ENCODE data around the gene GRIK4.
"Not testable (repeated sequence)": the region's sequence is repeated elsewhere in the genome, so short reads cannot be mapped to it uniquely, and the experiment has no call there.

Gene GRIK4

GRCh38 chr11:120746836-120747609 lies 235.5 kb downstream of the GRIK4 start:
- no peak overlapping the region for H3K9ac ChIP-seq (ENCODE audit: low read depth in 1 of 2, low read length in 2 of 2)
- no peaks in the 10 kb centered on the region for H3K9me3 ChIP-seq (ENCODE audit: control insufficient read depth in 2 of 2, low read length in 2 of 2)
- no peak overlapping the region for H3K4me3 ChIP-seq (ENCODE audit: low read length in 2 of 2)
- no peak overlapping the region for H3K27ac ChIP-seq (ENCODE audit: low read depth in 2 of 2, low read length in 2 of 2)
- peaks cover 0 to 13% of the 10 kb centered on the region in 2 donors for H3K27me3 ChIP-seq (ENCODE audit: control insufficient read depth in 2 of 2, insufficient read depth in 2 of 2, low read length in 2 of 2)
- no peaks in the 10 kb centered on the region for H3K36me3 ChIP-seq (ENCODE audit: control insufficient read depth in 2 of 2, insufficient read depth in 2 of 2, low read length in 2 of 2)
- no peaks in the 10 kb centered on the region for H3K4me1 ChIP-seq (ENCODE audit: control insufficient read depth in 2 of 2, insufficient read depth in 2 of 2, low read length in 2 of 2)

- Histone ChIP-seq H3K4me3 (ENCODE audit: low read length in 2 of 2) (no peak overlapping the region), H3K4me1 (ENCODE audit: control insufficient read depth in 2 of 2, insufficient read depth in 2 of 2, low read length in 2 of 2) (no peaks in the 10 kb centered on the region), H3K9ac (ENCODE audit: low read depth in 1 of 2, low read length in 2 of 2) (no peak overlapping the region), H3K27me3 (ENCODE audit: control insufficient read depth in 2 of 2, insufficient read depth in 2 of 2, low read length in 2 of 2) (peaks cover 0 to 13% of the 10 kb centered on the region in 2 donors), H3K36me3 (ENCODE audit: control insufficient read depth in 2 of 2, insufficient read depth in 2 of 2, low read length in 2 of 2) (no peaks in the 10 kb centered on the region), H3K27ac (ENCODE audit: low read depth in 2 of 2, low read length in 2 of 2) (no peak overlapping the region), H3K9me3 (ENCODE audit: control insufficient read depth in 2 of 2, low read length in 2 of 2) (no peaks in the 10 kb centered on the region)
Observed at GRCh38 chr11:120747850-120748814, 236.6 kb downstream of the GRIK4 start.

- Histone ChIP-seq H3K27me3 (ENCODE audit: control insufficient read depth in 2 of 2, insufficient read depth in 2 of 2, low read length in 2 of 2) (peaks cover 0 to 13% of the 10 kb centered on the region in 2 donors), H3K4me1 (ENCODE audit: control insufficient read depth in 2 of 2, insufficient read depth in 2 of 2, low read length in 2 of 2) (no peaks in the 10 kb centered on the region), H3K9me3 (ENCODE audit: control insufficient read depth in 2 of 2, low read length in 2 of 2) (no peaks in the 10 kb centered on the region), H3K27ac (ENCODE audit: low read depth in 2 of 2, low read length in 2 of 2) (no peak overlapping the region), H3K4me3 (ENCODE audit: low read length in 2 of 2) (no peak overlapping the region), H3K9ac (ENCODE audit: low read depth in 1 of 2, low read length in 2 of 2) (no peak overlapping the region), H3K36me3 (ENCODE audit: control insufficient read depth in 2 of 2, insufficient read depth in 2 of 2, low read length in 2 of 2) (no peaks in the 10 kb centered on the region)
Observed at GRCh38 chr11:120749395-120749794, 237.8 kb downstream of the GRIK4 start.

- peaks cover 0 to 9% of the 10 kb centered on the region in 2 donors for H3K27me3 ChIP-seq (ENCODE audit: control insufficient read depth in 2 of 2, insufficient read depth in 2 of 2, low read length in 2 of 2)
- H3K36me3 ChIP-seq (ENCODE audit: control insufficient read depth in 2 of 2, insufficient read depth in 2 of 2, low read length in 2 of 2): no peaks in the 10 kb centered on the region
- no peaks in the 10 kb centered on the region for H3K9me3 ChIP-seq (ENCODE audit: control insufficient read depth in 2 of 2, low read length in 2 of 2)
- no peak overlapping the region for H3K27ac ChIP-seq (ENCODE audit: low read depth in 2 of 2, low read length in 2 of 2)
- H3K4me3 ChIP-seq (ENCODE audit: low read length in 2 of 2): no peak overlapping the region
- no peaks in the 10 kb centered on the region for H3K4me1 ChIP-seq (ENCODE audit: control insufficient read depth in 2 of 2, insufficient read depth in 2 of 2, low read length in 2 of 2)
- H3K9ac ChIP-seq (ENCODE audit: low read depth in 1 of 2, low read length in 2 of 2): no peak overlapping the region
Observed at GRCh38 chr11:120750647-120751549, 239.3 kb downstream of the GRIK4 start.

- no peaks in the 10 kb centered on the region for H3K36me3 ChIP-seq (ENCODE audit: control insufficient read depth in 2 of 2, insufficient read depth in 2 of 2, low read length in 2 of 2)
- no peaks in the 10 kb centered on the region for H3K9me3 ChIP-seq (ENCODE audit: control insufficient read depth in 2 of 2, low read length in 2 of 2)
- H3K4me1 ChIP-seq (ENCODE audit: control insufficient read depth in 2 of 2, insufficient read depth in 2 of 2, low read length in 2 of 2): no peaks in the 10 kb centered on the region
- no peak overlapping the region for H3K9ac ChIP-seq (ENCODE audit: low read depth in 1 of 2, low read length in 2 of 2)
- H3K27me3 ChIP-seq (ENCODE audit: control insufficient read depth in 2 of 2, insufficient read depth in 2 of 2, low read length in 2 of 2): peaks cover 0 to 5% of the 10 kb centered on the region in 2 donors
- H3K4me3 ChIP-seq (ENCODE audit: low read length in 2 of 2): no peak overlapping the region
- H3K27ac ChIP-seq (ENCODE audit: low read depth in 2 of 2, low read length in 2 of 2): no peak overlapping the region
Observed at GRCh38 chr11:120751550-120751949, 240.0 kb downstream of the GRIK4 start.

- H3K9me3 ChIP-seq (ENCODE audit: control insufficient read depth in 2 of 2, low read length in 2 of 2): no peaks in the 10 kb centered on the region
- H3K9ac ChIP-seq (ENCODE audit: low read depth in 1 of 2, low read length in 2 of 2): no peak overlapping the region
- no peak overlapping the region for H3K27ac ChIP-seq (ENCODE audit: low read depth in 2 of 2, low read length in 2 of 2)
- H3K4me3 ChIP-seq (ENCODE audit: low read length in 2 of 2): no peak overlapping the region
- H3K36me3 ChIP-seq (ENCODE audit: control insufficient read depth in 2 of 2, insufficient read depth in 2 of 2, low read length in 2 of 2): no peaks in the 10 kb centered on the region
- no peaks in the 10 kb centered on the region for H3K4me1 ChIP-seq (ENCODE audit: control insufficient read depth in 2 of 2, insufficient read depth in 2 of 2, low read length in 2 of 2)
- peaks cover 0 to 4% of the 10 kb centered on the region in 2 donors for H3K27me3 ChIP-seq (ENCODE audit: control insufficient read depth in 2 of 2, insufficient read depth in 2 of 2, low read length in 2 of 2)
Observed at GRCh38 chr11:120752668-120753067, 241.1 kb downstream of the GRIK4 start.

- Histone ChIP-seq H3K27ac (ENCODE audit: low read depth in 2 of 2, low read length in 2 of 2) (no peak overlapping the region), H3K36me3 (ENCODE audit: control insufficient read depth in 2 of 2, insufficient read depth in 2 of 2, low read length in 2 of 2) (no peaks in the 10 kb centered on the region), H3K9ac (ENCODE audit: low read depth in 1 of 2, low read length in 2 of 2) (no peak overlapping the region), H3K27me3 (ENCODE audit: control insufficient read depth in 2 of 2, insufficient read depth in 2 of 2, low read length in 2 of 2) (no peaks in the 10 kb centered on the region), H3K9me3 (ENCODE audit: control insufficient read depth in 2 of 2, low read length in 2 of 2) (no peaks in the 10 kb centered on the region), H3K4me3 (ENCODE audit: low read length in 2 of 2) (no peak overlapping the region), H3K4me1 (ENCODE audit: control insufficient read depth in 2 of 2, insufficient read depth in 2 of 2, low read length in 2 of 2) (no peaks in the 10 kb centered on the region)
Observed at GRCh38 chr11:120756931-120757330, 245.4 kb downstream of the GRIK4 start.

GRCh38 chr11:120759046-120759445 lies 247.5 kb downstream of the GRIK4 start:
- Histone ChIP-seq H3K27me3 (ENCODE audit: control insufficient read depth in 2 of 2, insufficient read depth in 2 of 2, low read length in 2 of 2) (no peaks in the 10 kb centered on the region), H3K27ac (ENCODE audit: low read depth in 2 of 2, low read length in 2 of 2) (no peak overlapping the region), H3K9ac (ENCODE audit: low read depth in 1 of 2, low read length in 2 of 2) (no peak overlapping the region)

GRCh38 chr11:120765710-120766109 lies 254.2 kb downstream of the GRIK4 start:
- not testable (repeated sequence) for H3K27me3 ChIP-seq (ENCODE audit: control insufficient read depth in 2 of 2, insufficient read depth in 2 of 2, low read length in 2 of 2); H3K9me3 ChIP-seq (ENCODE audit: control insufficient read depth in 2 of 2, low read length in 2 of 2); H3K9ac ChIP-seq (ENCODE audit: low read depth in 1 of 2, low read length in 2 of 2); H3K36me3 ChIP-seq (ENCODE audit: control insufficient read depth in 2 of 2, insufficient read depth in 2 of 2, low read length in 2 of 2); H3K4me3 ChIP-seq (ENCODE audit: low read length in 2 of 2); H3K4me1 ChIP-seq (ENCODE audit: control insufficient read depth in 2 of 2, insufficient read depth in 2 of 2, low read length in 2 of 2); H3K27ac ChIP-seq (ENCODE audit: low read depth in 2 of 2, low read length in 2 of 2)

More at GRCh38 chr11:120759046-120759445, 247.5 kb downstream of the GRIK4 start:
- Histone ChIP-seq H3K36me3 (ENCODE audit: control insufficient read depth in 2 of 2, insufficient read depth in 2 of 2, low read length in 2 of 2) (no peaks in the 10 kb centered on the region), H3K4me3 (ENCODE audit: low read length in 2 of 2) (no peak overlapping the region), H3K4me1 (ENCODE audit: control insufficient read depth in 2 of 2, insufficient read depth in 2 of 2, low read length in 2 of 2) (no peaks in the 10 kb centered on the region), H3K9me3 (ENCODE audit: control insufficient read depth in 2 of 2, low read length in 2 of 2) (no peaks in the 10 kb centered on the region)

All from mucosa of rectum (tissue), 2 donors.